CMK (cell line): ENCODE data around the gene ZNF497.
"Not testable (repeated sequence)": the region's sequence is repeated elsewhere in the genome, so short reads cannot be mapped to it uniquely, and the experiment has no call there.

Source experiments
- DNase-seq: peaks from one replicate; pipeline ENCODE4 v3.0.0-alpha.2; 2010; ENCODE audit warnings: low read depth

Gene ZNF497

GRCh38 chr19:58310685-58311084 is 51.9 kb downstream of the ZNF497 start:
- not testable (repeated sequence) for DNase-seq

DNA sequence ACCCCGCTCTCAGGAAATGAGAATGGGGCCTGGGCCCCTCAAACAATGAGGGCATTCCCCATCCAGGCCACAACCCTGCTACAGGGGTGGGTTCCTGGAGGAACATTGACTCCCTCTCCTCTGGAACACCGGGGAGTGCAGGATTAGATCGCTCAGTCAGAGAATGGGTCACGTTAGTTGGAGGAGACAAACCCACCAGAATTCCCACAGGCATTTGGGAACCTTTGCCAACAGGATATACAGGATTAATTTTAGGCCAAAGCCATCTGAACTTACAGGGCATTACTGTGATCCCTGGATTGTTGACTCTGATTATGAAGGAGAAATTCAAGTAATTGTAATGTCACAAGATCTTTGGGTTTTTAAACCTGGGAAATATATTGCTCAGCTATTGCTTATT is 54.8 kb downstream of the ZNF497 start:
- no peak for DNase-seq

DNA sequence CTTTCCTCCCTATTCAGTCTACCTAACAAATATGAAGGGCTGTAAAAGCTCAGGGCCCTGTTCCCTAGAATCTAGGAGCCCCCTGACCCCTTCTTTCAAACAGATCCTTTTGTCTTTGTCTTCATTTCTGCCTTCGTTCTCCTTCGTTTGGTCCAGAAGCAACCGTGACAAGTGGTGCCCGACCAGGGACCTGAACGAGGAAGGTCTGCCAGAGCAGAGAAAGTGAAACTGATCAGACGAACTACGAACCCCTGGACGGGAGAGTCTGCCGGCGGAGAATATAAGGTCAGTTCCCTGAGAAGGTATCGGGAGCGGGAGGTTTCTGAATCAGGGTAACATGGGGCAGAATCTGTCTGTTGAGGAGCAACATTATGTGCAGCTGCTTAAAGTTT is 56.6 kb downstream of the ZNF497 start:
- DNase-seq, result no peak

DNA sequence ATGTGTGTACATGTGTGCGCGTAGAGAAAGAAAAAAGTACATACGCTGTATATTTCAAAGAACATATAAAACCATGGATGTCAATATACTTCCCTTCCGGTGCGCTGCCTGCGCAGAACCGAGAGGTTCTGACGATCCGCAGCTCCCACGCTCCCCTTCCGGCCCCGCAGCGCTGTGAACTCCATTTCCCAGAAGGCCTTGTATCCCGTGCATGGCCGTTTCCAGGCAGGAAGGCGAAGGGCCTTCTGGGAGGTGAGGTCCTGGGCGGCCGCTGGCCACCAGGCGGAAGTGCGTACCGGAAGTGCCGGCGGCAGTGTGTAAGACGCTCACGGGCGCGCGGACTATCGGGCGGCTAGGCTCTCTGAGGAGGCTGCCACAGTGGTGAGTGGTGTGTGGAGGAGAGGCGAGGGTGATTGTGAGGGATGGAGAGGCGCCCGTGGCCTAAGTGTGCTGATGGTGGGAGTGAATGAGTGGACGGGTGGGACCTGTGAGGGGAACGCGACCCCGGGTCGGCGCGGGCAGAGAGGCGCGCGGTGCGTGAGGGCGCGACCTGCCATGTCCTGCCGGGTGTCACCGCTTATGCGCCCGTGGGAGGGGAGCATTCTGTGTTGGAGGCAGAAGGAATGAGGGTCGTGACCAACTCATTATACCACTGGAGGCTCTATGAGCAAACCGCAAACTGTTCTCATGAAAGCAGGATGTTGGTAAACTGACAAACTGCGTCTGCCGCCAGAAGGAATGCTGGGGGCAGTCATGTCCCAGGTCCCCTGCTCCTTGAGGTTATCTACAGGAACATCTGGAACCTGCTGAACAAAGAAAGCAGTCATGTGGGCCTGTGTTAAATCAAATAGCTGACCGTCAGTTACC is 57.3 kb downstream of the ZNF497 start, which contains the start of gene ERVK3-1:
Gene ERVK3-1 (plus strand): TSS at position 313 of the 867 bp plus-strand sequence. CDS start 6,792 bp downstream, outside the sequence.
- peak; percentile 98 for DNase-seq

GRCh38 chr19:58304748-58305064 is 57.8 kb downstream of the ZNF497 start:
- DNase-seq, result no peak
